ENCODE results near the gene DEAF1. TPM values are rescaled to one million over a fixed set of nuclear protein-coding genes. Genes with fewer than 3 reads are reported as not detected.
A peak's percentile ranks its signal among the peaks of the same experiment; 100 is the strongest.

Gene DEAF1
- polyA plus RNA-seq, 3 donors = 44.0 to 58.7 (median 57.1) TPM

DNA sequence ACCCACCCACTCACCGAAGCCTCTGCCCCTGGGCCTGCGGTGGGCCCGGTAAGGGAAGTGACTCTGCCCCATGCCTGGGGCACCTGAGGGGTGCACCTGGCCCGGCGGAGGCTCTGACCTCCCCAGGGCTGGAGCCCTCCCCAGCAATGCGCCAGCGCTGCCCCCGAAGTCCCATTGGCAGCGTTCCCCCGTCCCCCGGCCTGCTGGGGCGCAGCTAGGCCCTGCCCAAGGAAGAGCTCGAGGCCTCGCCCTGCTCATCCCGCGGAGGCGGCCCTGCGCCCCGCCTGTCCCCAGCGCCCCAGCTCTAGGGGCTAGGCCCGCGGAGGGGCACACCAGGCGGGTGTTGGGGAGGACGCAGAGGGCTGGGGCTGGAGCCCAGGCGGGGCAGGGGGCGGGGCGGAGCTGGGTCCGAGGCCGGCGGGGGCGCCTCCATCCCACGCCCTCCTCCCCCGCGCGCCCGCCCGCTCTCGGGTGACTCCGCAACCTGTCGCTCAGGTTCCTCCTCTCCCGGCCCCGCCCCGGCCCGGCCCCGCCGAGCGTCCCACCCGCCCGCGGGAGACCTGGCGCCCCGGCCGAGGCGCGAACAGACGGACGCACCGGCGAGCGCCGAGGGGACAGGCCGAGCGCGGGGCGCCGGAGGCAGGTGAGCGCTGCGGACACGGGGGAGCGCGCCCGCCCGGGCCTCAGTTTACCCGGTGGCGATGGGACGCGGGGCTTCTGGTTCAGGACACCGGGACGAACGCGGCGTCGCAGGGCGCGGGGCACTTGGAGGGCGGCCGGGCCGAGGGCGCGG, 10.8 kb upstream of the DEAF1 start, which contains the start of gene EPS8L2:
Gene EPS8L2, plus strand, starts transcription at position 586 of the 793 bp plus-strand sequence. CDS start 3,177 bp downstream, outside the sequence.
- DNase-seq (ENCODE audit: extremely low read depth in 1 of 11, low read depth in 9 of 11, low spot score in 4 of 11) = no peak

DNA sequence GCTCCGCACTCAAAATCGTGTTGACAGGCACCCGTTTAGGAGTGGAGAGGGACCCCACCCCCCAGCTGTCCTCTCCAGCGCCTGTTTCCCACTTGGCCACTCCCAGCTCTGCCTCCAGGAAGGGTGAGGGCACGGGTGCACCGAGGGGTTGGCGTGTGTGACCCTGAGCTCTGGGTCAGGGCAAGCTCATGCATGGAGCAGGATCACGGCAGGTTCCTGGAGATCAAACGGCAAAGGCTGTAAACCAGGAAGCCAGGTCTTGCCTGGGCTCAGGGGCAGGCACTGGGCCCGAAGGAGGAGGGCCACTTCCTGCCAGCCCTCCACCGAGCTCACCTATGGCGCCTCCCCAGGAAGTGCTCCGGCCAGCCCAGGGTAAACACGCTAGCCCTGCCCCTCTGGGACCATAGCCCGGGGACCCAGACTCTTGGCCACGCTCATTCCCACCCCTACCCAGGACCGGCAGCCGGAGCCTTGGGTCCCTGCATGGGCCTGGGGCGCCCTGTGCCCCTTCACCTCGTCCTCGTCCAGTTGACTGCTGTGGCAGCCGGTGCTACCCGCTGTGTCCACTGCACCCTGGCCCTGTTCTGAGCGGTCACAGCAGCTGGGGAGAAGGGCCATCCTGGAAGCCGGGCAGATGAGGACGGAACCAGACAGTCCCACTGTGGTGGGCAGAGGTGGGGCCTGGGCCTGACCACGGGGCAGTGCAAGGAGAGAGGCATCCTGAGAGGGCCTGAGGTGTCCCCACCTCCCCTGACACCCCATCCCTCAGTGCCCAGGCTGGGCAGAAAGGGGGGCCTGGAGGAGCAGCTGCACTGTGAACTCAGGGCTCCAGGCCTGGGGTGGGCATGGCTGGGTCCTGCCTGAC, 10.0 kb upstream of the DEAF1 start:
- DNase-seq (ENCODE audit: extremely low read depth in 1 of 11, low read depth in 9 of 11, low spot score in 4 of 11) = no peak

DNA sequence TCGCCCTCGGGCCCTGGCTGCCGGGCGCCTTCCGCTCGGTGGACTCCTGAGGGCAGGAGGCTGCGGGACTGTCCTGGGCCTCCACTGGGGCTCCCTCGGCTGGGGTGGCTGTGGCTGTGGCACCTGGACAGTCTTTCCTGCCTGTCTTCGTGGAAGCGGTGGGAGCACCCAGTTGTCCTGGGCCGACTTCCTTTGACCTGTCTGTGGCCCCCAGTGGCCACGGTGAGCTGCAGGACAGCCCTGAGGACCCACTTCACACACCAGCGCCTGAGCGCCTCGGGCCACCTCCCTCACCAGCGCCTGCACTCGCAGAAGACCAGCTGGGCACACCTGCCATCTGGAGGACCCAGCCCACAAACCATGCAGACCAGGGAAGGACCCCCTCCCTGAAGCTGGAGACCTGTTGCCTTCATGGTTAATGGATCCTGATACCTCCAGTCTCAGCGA, 9.2 kb upstream of the DEAF1 start:
- DNase-seq (ENCODE audit: extremely low read depth in 1 of 11, low read depth in 9 of 11, low spot score in 4 of 11) = no peak

DNA sequence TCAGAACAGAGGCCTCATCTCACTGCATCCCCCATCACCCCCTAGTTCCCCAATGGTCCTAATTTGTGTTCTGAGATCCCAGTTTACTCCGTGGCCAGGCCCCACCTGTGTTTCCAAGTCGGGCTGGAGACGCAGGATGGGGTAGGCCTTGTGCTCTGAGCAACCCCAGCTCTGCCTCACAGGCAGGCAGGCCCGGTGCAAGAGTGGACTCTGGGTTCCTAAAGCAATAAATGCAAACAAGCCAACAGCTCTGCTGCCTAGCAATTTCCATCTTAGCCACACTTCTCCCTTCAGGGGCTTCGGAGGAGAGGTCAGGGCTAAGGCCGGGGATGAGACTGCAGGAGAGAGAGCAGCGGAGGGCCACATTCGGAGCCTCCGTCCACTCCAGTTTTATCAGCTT, 8.5 kb upstream of the DEAF1 start:
- DNase-seq (ENCODE audit: extremely low read depth in 1 of 11, low read depth in 9 of 11, low spot score in 4 of 11) = no peak

- DNase-seq (ENCODE audit: extremely low read depth in 1 of 11, low read depth in 9 of 11, low spot score in 4 of 11) = no peak
Measured at GRCh38 chr11:702462-703461, 7.7 kb upstream of the DEAF1 start.

DNA sequence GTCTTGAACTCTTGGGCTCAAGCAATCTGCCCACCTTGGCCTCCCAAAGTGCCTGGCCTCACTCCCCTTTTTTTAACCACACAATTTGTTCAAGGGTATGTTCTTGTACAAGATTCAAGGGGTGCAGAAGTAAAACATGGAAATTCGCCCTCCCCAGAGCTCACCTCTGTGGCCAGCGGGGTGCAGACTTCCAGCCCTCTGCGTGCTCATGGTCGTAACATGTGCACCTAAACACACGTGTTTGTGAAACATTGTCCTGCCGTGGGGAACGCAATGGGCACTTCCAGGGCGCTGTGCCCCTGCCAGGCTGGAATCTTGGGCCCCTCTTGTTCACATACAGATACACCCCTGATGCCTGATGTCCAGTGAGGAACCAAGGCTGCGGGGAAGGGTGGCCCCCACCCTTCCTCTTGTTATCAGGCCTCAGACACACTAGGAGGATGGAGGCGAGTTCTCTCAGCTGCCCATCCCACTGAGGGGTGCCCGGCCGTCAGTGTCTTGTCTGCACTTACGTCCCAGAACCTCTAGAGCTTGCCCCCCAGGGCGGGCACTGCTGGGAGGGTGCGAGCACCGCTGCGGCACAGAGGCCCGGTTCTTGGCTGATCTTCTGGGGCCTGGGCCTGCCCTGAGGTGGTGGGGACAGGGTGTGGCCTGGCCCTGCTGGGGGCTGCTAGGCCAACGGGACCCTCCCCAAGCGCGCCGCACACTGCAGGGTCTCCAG, 6.9 kb upstream of the DEAF1 start:
- DNase-seq (ENCODE audit: extremely low read depth in 1 of 11, low read depth in 9 of 11, low spot score in 4 of 11) = no peak

DNA sequence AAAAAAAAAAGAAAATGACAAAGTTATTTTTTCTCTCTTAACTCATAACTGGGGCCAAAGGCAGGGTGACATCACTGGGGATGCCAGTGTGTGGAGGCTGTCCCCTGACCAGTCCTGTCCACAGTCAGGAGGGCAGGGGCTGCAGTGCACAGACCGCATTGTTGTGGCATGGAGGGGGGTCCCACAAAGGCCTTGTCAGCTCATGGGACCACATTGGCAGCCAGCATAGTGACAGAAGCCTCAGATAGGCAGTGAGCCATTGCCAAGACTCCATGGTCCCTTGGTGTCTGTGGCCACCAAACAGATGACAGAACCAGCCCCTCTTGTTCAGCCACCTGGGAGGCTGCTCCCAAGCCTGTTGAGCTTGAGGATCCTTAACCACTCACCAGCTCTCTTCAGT, 4.7 kb upstream of the DEAF1 start:
- DNase-seq (ENCODE audit: extremely low read depth in 1 of 11, low read depth in 9 of 11, low spot score in 4 of 11) = no peak

GRCh38 chr11:699116-699508, 4.1 kb upstream of the DEAF1 start:
- DNase-seq (ENCODE audit: extremely low read depth in 1 of 11, low read depth in 9 of 11, low spot score in 4 of 11) = no peak

GRCh38 chr11:698493-699115, 3.6 kb upstream of the DEAF1 start:
- no peak for DNase-seq (ENCODE audit: extremely low read depth in 1 of 11, low read depth in 9 of 11, low spot score in 4 of 11)

DNA sequence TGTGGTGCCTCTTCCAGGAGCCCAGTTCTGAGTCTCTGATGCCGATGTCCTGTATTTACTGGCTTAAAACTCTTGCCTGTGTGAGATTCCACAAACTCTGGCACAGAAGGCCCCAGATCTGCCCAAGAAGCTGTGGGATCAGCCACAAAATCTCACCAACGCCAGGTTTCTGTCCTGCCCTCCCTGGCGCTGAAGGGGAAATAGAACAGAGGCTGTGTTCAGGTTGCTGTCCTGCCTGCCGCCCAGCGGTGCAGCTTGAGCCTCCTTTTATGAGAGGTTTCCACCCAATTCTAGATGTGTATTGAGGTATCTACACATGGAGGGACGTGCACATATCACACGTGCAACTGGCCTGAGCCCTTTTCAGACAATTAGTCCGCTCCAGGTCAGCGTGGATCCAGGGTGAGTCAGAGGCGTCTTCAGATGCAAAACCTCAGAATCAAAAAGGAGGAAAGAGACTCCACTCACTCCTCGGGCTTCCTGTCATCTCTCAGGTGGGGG, 2.8 kb upstream of the DEAF1 start:
- no peak for DNase-seq (ENCODE audit: extremely low read depth in 1 of 11, low read depth in 9 of 11, low spot score in 4 of 11)

DNA sequence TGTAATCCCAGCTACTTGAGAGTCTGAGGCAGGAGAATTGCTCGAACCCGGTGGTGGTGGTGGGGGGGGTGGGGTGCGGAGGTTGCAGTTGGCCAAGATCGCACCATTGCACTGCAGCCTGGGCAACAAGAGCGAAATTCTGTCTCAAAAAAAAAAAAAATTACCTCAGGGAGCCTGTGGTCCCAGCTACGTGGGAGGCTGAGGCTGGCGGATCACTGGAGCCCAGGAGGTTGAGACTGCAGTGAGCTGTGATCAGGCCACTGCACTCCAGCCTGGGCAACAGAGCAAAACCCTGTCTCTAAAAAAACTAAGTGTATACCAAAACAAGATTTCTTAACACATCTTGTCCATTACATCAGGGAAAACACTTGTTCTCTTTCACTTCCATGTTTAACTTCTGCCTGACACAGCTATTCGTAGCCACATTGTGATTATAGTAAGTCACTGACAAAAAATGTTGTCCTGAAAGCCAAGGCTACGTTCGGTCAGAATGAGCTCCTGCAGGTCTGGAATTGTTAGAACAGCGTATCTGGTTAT, 2.0 kb upstream of the DEAF1 start:
- no peak for DNase-seq (ENCODE audit: extremely low read depth in 1 of 11, low read depth in 9 of 11, low spot score in 4 of 11)

DNA sequence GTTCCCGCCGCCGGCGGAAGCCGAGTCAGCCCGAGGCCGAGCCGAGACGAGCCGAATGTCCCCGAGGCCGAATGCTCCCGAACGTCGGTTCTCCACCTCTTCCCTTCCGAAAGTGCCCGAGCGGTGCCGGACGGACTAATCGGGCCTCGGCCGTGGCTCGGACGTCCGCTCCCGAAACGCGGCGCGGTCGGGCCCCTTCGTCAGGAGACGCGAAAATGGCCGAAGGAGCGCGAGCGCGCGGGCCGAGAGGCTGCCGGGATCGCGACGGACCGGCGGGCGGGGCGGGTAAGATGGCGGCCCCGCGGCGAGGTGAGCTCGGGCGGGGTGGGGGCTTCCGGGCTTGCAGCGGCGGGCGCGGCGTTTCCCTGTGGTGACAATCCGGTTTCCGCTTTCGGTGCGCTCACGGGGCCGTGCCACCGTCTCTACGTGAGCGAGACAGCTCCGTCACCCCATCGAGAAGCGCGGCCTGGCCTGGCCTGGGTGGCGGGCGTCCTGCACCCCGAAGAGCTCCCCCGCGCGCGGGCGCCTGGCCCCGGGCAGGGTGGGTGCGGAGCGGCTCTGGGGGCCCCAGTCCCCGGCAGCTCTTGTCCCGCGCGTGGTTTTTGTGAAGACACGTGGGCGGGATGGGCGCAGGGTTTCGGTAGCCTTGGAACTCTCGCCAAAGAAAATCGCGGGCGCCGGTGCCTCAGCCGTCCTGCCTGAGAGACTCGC, 671 bp upstream of the DEAF1 start, which contains the start of gene TMEM80:
Gene TMEM80, plus strand, starts transcription at position 279 of the 711 bp plus-strand sequence. Its CDS starts 12 bp downstream, at position 291.
- DNase-seq (ENCODE audit: extremely low read depth in 1 of 11, low read depth in 9 of 11, low spot score in 4 of 11) = peak; percentile 92 to 99 (median 98)

DNA sequence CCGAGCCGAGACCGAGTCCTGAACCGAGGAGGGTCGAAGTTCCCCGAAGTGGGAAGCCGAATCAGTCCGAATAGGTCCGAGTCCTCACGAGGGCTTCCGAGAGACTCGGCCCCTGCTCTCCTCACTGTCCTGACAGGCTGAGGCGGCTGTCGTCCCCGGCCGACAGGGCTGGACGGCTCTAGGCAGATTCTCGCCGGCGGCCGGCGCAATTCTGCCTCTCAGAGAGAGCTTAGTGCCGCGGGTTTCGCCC, 191 bp upstream of the DEAF1 start:
- peak in 1 of 11 donors; percentile 97 for DNase-seq (ENCODE audit: extremely low read depth in 1 of 11, low read depth in 9 of 11, low spot score in 4 of 11)

DNA sequence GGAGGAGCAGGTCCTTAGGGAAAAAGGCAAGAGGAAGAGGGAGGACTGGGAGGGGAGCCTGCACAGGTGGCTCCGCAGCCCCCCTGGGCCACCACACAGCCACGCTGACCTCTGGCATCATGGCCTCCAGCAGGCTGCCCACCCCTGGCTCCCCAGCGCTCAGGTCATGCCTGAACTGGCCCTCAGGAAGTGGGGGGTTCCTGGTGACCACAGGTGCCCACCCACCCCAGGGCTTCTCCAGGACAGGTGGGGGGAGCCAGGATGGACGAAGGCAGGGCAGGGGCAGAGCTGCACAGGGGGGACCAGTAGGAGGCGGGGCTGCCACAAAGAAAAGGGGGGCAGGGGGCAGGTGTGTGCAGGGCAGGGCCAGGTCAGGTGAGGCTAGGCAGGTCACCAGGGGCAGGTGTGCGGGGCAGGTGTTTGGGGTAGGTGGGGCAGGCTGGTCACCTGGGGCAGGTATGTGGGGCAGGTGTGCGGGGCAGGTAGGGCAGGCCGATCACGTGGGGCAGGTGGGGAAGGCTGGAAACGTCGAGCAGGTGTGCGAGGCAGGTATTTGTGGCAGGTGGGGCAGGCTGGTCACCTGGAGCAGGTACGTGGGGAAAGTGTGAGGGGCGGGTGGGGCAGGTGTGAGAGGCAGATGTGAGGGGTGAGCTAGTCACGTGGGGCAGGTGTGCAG, 997 bp downstream of the DEAF1 start:
- DNase-seq (ENCODE audit: extremely low read depth in 1 of 11, low read depth in 9 of 11, low spot score in 4 of 11) = no peak

DNA sequence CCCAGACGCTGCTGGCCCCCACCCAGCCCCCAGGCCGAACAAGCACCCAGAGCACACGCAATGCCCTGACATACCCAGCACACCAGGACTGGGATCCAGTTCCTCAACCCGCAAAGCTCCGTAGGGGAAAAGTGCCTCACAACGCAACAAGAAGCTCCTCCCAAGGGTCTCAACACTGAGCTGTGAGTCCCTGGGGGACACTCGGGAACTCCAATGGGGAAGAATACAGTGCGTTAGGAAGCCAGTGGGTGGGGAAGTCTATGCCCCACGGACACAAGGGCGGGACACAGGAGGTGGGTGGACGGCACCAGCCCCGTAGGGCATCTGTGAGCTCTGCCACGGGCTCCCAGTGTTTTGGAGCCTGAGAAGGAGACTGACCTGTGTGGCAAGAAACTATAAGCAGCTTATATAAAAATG, 1.6 kb downstream of the DEAF1 start:
- DNase-seq (ENCODE audit: extremely low read depth in 1 of 11, low read depth in 9 of 11, low spot score in 4 of 11) = no peak

- no peak for DNase-seq (ENCODE audit: extremely low read depth in 1 of 11, low read depth in 9 of 11, low spot score in 4 of 11)
Measured at GRCh38 chr11:692824-693414, 2.1 kb downstream of the DEAF1 start.

All from renal cortex interstitium (tissue), 11 donors.